GM10248 (cell line): ENCODE data around the gene FHOD3.

Experiments used
- CTCF ChIA-PET: fragments of 300-600 bp; sonication (Branson Sonifier 250); formaldehyde crosslinking; extraction: SDS; loops from one replicate; lab custom pipeline; 2021; ENCODE audit warnings: antibody characterized with exemption; lab: Yijun Ruan, JAX
- POLR2A ChIA-PET: fragments of 350-650 bp; sonication (Branson Sonifier 250); formaldehyde crosslinking; extraction: SDS; loops from one replicate; lab custom pipeline; 2020; ENCODE audit warnings: antibody characterized with exemption; lab: Yijun Ruan, JAX
- DNase-seq: peaks from one replicate; pipeline ENCODE4 v3.0.0; 2012; ENCODE audit errors: extremely low spot score
- TF ChIP-seq, protein P1 (sequence below): IDR thresholded peaks from 2 replicates; pipeline ENCODE4 v1.5.1; 2012; ENCODE audit warnings: mild to moderate bottlenecking, low read depth; ENCODE audit errors: extremely low read depth, missing control alignments, control extremely low read depth

The FHOD3 gene

DNA sequence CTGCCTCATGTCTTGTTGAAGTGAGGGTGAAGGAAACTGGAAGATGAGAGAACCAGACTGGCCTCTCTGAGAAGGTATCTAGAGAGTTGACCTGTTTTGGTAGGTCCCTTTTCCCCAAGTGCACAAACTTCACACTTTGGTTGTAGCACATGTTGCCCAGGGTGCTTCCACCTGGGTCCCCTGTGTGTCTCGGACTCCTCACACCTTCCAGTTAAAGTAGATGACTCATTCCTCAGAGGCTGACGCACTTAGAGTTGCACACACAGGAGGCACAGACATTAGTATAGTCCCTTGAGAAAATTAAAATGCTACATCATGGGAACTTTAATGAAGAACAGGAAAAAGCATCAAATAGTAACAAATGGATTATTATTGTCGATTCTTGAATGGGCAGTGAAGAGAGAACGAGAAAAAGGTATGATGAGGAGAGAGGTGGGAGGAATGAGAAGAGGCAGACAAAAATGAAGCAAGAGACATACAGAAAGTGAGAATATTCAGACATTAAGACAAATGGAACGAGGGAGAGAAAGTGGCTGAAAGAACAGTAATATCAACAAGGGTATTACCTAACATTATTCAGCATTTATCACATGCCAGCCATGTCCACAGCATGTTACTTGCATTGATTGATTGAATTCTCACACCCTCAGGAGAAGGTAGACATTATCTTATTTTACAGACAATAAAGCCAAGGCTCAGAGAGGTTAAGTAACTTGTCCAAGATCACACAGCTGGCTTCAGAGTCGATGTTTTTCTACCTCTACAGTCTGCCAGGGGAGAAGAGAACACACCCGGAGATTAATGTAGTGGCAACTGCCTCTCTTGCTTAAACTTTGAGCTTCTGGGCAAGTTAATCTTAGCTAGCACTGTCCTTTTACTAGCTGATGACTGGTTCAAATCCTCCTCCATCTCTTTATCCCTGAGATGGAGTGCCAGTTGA, 68.6 kb downstream of the FHOD3 start:
- DNase-seq: no peak
- POLR2A ChIA-PET: no interaction called here
- TF ChIP-seq, protein P1, sequence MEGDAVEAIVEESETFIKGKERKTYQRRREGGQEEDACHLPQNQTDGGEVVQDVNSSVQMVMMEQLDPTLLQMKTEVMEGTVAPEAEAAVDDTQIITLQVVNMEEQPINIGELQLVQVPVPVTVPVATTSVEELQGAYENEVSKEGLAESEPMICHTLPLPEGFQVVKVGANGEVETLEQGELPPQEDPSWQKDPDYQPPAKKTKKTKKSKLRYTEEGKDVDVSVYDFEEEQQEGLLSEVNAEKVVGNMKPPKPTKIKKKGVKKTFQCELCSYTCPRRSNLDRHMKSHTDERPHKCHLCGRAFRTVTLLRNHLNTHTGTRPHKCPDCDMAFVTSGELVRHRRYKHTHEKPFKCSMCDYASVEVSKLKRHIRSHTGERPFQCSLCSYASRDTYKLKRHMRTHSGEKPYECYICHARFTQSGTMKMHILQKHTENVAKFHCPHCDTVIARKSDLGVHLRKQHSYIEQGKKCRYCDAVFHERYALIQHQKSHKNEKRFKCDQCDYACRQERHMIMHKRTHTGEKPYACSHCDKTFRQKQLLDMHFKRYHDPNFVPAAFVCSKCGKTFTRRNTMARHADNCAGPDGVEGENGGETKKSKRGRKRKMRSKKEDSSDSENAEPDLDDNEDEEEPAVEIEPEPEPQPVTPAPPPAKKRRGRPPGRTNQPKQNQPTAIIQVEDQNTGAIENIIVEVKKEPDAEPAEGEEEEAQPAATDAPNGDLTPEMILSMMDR: no peak
- CTCF ChIA-PET: interaction anchor here (1.6 kb wide), 1 partner anchor 16 kb away, joined by 3 read pairs; no protein-coding TSS in a partner anchor

DNA sequence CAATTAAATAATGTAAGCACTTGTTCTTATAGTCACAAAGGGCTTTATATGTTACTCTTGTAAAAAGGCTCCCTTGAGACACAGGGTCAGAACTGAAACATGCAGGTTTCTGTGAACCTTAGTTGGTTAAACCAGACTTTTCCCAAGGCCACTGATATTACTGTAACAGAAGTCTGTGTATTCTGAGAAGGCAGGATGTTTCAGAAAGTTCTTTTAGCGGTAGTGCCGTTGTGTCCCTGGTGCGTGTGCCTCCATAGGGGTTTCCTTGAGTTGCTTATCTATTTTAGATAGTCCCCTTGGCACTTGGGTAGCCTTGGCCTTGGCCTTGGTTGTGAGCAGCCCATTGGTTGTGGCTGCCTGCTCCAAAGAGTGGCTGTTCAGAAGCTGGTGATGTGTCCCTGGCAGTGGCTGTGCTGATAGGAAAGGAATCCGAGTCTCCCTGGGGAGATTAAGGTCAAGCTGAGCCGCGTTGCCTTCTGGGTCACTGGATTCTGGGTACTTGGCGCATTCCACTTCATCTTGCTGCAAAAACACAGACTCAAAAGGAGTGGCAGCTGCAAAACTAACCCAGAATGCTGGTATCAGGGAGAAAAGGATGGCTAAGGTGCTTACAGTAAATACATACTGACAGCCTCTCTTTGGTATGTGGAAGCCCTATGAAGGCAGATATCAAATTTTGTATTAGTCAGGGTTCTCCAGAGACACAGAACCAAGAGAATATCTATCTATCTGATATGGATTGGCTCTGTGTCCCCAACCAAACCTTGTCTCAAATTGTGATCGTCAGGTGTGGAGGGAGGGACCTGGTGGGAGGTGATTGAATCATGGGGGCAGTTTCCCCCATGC, 69.7 kb downstream of the FHOD3 start:
- DNase-seq: no peak
- ChIA-PET CTCF (interaction anchor here (1.0 to 1.6 kb wide), 4 partner anchors 11 to 246 kb away, joined by 3 read pairs; no protein-coding TSS in a partner anchor), POLR2A (no interaction called here)
- TF ChIP-seq, protein P1: no peak

GRCh38 chr18:36368889-36369288, 71.4 kb downstream of the FHOD3 start:
- TF ChIP-seq, protein P1: no peak
- no peak for DNase-seq
- ChIA-PET POLR2A (no interaction called here), CTCF (interaction anchor here (1.2 kb wide), 1 partner anchor 9 kb away, joined by 3 read pairs; no protein-coding TSS in a partner anchor)

GRCh38 chr18:36372903-36373311, 75.4 kb downstream of the FHOD3 start:
- no peak for DNase-seq
- CTCF ChIA-PET: no interaction called here
- POLR2A ChIA-PET: no interaction called here
- TF ChIP-seq, protein P1: peak; percentile 44

DNA sequence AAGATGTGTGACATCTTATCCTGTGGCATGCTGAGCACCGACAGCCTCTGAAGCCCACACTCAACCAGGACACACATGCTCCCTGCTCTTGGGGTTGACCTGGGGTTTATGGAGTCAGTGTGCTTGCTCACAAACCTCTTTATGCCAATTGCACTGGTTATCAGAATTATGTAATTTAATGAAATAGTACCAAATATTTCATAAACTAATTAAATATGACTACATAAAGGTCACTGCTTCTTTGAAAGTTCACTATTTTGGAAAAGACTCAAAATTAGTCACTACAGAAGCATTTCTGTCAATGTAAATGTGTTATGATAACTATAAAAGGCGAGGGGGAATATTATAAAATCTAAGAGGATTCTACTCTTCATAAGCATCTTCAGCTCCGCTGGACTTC, 76.7 kb downstream of the FHOD3 start:
- CTCF ChIA-PET: interaction anchor here (1.2 to 1.7 kb wide), 2 partner anchors 8 to 17 kb away, joined by 3 to 4 read pairs; no protein-coding TSS in a partner anchor
- DNase-seq: no peak
- POLR2A ChIA-PET: no interaction called here

More for the DNA sequence above, 76.7 kb downstream of the FHOD3 start:
- TF ChIP-seq, protein P1: no peak
